CD14-positive monocyte (primary cell): Measurements from ENCODE around the gene FRMD4A. TPM values are rescaled to one million over a fixed set of nuclear protein-coding genes. Genes with fewer than 3 reads are reported as not detected.

Experiments
- DNase-seq, 3 donors: peaks; one replicate each; pipeline ENCODE4 v3.0.0-alpha.2; 2011 to 2022
- H2AFZ ChIP-seq: 2 replicates; pipeline ENCODE4 v1.6.0; 2012; ENCODE audit warnings: mild to moderate bottlenecking, low read depth, low read length, inconsistent platforms; ENCODE audit not compliant: insufficient read depth, poor library complexity, severe bottlenecking
- H3K27ac ChIP-seq, 2 donors: 1 replicate in 1 of 2; 2 replicates in 1 of 2; pipeline ENCODE4 v1.5.1; 2012 to 2013; ENCODE audit warnings: low read length in 2 of 2, control low read depth in 1 of 2, inconsistent platforms in 1 of 2, low read depth in 1 of 2, mild to moderate bottlenecking in 1 of 2
- H3K27me3 ChIP-seq, 2 donors: one replicate each; pipeline versions ENCODE4 v1.6.0 to v1.6.1; 2011 to 2013; ENCODE audit warnings: low read length in 2 of 2; ENCODE audit not compliant: control insufficient read depth in 2 of 2, insufficient read depth in 2 of 2
- H3K36me3 ChIP-seq, 2 donors: replicated peaks in 1 of 2; 1 replicate in 1 of 2; 2 replicates in 1 of 2; pipeline versions ENCODE4 v1.5.1 to v1.6.1; 2012 to 2013; ENCODE audit warnings: low read length in 2 of 2, control low read depth in 1 of 2, inconsistent platforms in 1 of 2, mild to moderate bottlenecking in 1 of 2; ENCODE audit not compliant: insufficient read depth in 2 of 2, control insufficient read depth in 1 of 2
- H3K4me1 ChIP-seq, 2 donors: 1 replicate in 1 of 2; 2 replicates in 1 of 2; pipeline versions ENCODE4 v1.5.1 to v1.6.1; 2012 to 2013; ENCODE audit warnings: low read length in 2 of 2, control low read depth in 1 of 2, inconsistent platforms in 1 of 2, mild to moderate bottlenecking in 1 of 2, moderate library complexity in 1 of 2; ENCODE audit not compliant: insufficient read depth in 2 of 2, control insufficient read depth in 1 of 2
- H3K4me2 ChIP-seq: replicated peaks from 2 replicates; pipeline ENCODE3; 2012; ENCODE audit warnings: low read length, moderate library complexity, mild to moderate bottlenecking; ENCODE audit not compliant: poor library complexity, severe bottlenecking; ENCODE audit errors: extremely low read depth
- H3K4me3 ChIP-seq, 3 experiments: fragments of 200-600 bp in 1 of 3; sonication (generic) in 1 of 3; replicated peaks in 1 of 3; 1 replicate in 2 of 3; 2 replicates in 1 of 3; pipeline ENCODE4 v1.5.1; 2011 to 2013; ENCODE audit warnings: low read length in 3 of 3, mild to moderate bottlenecking in 3 of 3, control low read depth in 2 of 3, low read depth in 2 of 3, inconsistent platforms in 1 of 3, moderate library complexity in 1 of 3
- H3K79me2 ChIP-seq: 2 replicates; pipeline ENCODE4 v1.6.0; 2012; ENCODE audit warnings: mild to moderate bottlenecking, control low read depth, inconsistent platforms, low read length, moderate library complexity; ENCODE audit not compliant: insufficient read depth
- H3K9ac ChIP-seq: 2 replicates; pipeline ENCODE4 v1.6.0; 2017; ENCODE audit warnings: low read length, mild to moderate bottlenecking; ENCODE audit not compliant: insufficient read depth, poor library complexity, severe bottlenecking
- H3K9me3 ChIP-seq, 2 donors: replicated peaks in 1 of 2; 1 replicate in 1 of 2; 2 replicates in 1 of 2; pipeline versions ENCODE4 v1.5.1 to v1.6.1; 2012 to 2013; ENCODE audit warnings: low read length in 2 of 2, control low read depth in 1 of 2; ENCODE audit not compliant: control insufficient read depth in 1 of 2, insufficient read depth in 1 of 2
- H4K20me1 ChIP-seq: 2 replicates; pipeline ENCODE4 v1.6.0; 2012; ENCODE audit warnings: mild to moderate bottlenecking, low read length, control low read depth, moderate library complexity; ENCODE audit not compliant: insufficient read depth
- H3K27ac Mint-ChIP-seq, 7 donors: one replicate each; pipeline ENCODE4 v1.8.0; 2020; ENCODE audit warnings: mild to moderate bottlenecking in 7 of 7, mixed read lengths in 7 of 7, moderate library complexity in 6 of 7, inconsistent platforms in 2 of 7
- H3K27me3 Mint-ChIP-seq, 3 donors: one replicate each; pipeline ENCODE4 v1.8.0; 2021 to 2022; ENCODE audit warnings: low read depth in 3 of 3, mild to moderate bottlenecking in 3 of 3, mixed read lengths in 3 of 3, moderate library complexity in 3 of 3, inconsistent platforms in 1 of 3
- H3K36me3 Mint-ChIP-seq, 2 donors: one replicate each; pipeline ENCODE4 v1.8.0; 2020; ENCODE audit warnings: mixed read lengths in 2 of 2, inconsistent platforms in 1 of 2, mild to moderate bottlenecking in 1 of 2
- H3K4me1 Mint-ChIP-seq: one replicate; pipeline ENCODE4 v1.8.0; 2020; ENCODE audit warnings: mild to moderate bottlenecking, mixed read lengths
- H3K4me3 Mint-ChIP-seq, 2 donors: one replicate each; pipeline ENCODE4 v1.8.0; 2020; ENCODE audit warnings: mild to moderate bottlenecking in 2 of 2, mixed read lengths in 2 of 2, moderate library complexity in 1 of 2
- H3K9me3 Mint-ChIP-seq, 7 donors: one replicate each; pipeline ENCODE4 v1.8.0; 2020 to 2022; ENCODE audit warnings: mixed read lengths in 7 of 7, mild to moderate bottlenecking in 6 of 7, moderate library complexity in 6 of 7, inconsistent platforms in 2 of 7
- WGBS: methylation state at CpG from one replicate; pipeline ENCODE4 v1.1.5; 2013; ENCODE audit warnings: missing lambda C conversion rate; ENCODE audit not compliant: insufficient coverage; 5-methylcytosine and 5-hydroxymethylcytosine counted together
- intact Hi-C, 2 donors: fragments of 100-400 bp; cut with micrococcal nuclease; formaldehyde crosslinking; loops; one replicate each; pipeline versions ENCODE4 v1.15.0 to v1.15.1; 2023
- polyA plus RNA-seq, 3 donors: library from polyadenylated mRNA; depleted of rRNA in 1 of 3; unstranded in 2 of 3; stranded (reverse) in 1 of 3; fragments of 300-500 nt in 2 of 3; fragments of >200 nt in 1 of 3; fragmentation: Illumina TruSeq in 2 of 3; gene quantifications; 1 replicate in 2 of 3; 2 replicates in 1 of 3; pipeline ENCODE4 v1.2.3, GENCODE V29; 2012 to 2021
- TF ChIP-seq, protein P1 (sequence below): fragments of 200-600 bp; IDR thresholded peaks from one replicate; pipeline ENCODE4 v1.8.0; 2022; ENCODE audit warnings: antibody characterized with exemption, mild to moderate bottlenecking

The FRMD4A gene
- polyA plus RNA-seq, 3 donors = 0.12 TPM; not detected in 2

DNA sequence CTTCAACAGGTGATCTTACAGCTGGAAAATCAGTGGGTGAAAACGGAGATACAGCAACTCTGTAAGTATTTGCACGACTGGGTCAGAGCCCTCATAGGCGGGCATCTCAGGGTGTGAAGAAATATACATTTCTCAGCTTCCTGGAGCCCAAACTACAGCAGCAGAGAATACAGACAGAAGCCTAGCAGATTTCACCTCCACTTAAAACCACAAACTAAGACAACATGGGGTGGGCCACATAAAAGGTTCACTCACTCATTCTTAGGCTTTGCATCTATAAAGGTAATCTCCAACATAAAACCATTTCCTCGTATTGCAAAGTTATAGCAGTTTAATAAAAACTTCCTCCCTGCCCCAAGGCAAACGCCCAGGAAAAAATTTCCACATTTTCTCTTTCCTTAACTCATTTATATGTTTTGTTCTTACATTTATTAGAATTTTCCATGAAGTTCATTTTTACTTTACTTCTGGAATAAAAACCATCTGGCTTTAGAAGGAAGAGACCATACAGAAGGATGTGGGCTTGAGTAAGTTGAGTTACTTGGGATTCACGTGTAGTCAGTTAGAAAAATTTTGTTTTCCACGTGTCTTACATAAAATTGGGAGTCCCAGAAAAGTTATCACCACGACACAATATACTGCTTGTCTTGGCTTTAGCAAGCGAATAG lies 327.1 kb downstream of the FRMD4A start:
- peaks cover 3% of the 10 kb centered on the region for H3K4me1 Mint-ChIP-seq
- H3K27ac Mint-ChIP-seq = no peak overlapping the region

DNA sequence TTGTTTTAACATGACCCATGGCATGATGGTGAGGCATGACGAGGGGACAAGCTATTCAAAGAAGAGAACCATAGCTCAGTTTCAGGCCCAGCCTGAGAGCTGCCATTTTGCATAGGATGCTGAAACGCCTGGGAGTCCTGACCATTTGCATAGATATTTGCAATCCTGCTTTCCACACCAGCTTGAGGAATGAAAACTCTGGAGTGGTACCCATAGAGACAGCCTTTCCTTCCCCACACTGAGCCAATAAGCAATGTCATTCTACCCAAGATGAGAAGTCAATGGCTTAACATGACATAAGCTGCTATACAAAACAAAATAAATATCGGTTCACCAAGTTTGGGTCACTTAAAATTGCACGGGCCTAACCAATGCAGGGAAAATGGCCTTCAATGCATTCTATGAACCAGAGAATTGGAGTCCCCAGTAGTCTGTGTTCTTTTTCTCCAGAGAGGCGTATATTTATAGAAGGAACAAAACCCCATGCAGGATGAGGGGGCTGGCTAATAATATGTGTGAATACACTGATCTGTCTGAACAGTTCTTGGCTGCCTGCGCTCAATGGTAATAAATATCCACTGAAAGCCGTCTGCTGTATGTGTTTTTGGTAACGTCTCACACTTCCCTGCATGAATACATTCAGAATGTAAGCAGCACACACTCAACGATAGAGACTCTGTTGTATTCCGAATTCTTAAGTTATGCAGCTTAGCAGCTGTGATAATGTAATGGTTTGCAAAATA lies 329.3 kb downstream of the FRMD4A start:
- H3K4me3 Mint-ChIP-seq = no peak overlapping the region
- H3K4me3 ChIP-seq = no peak overlapping the region
- DNase-seq = no peak
- H3K27me3 ChIP-seq = peaks cover 2 to 14% of the 10 kb centered on the region in 2 donors
- H3K36me3 ChIP-seq = no peaks in the 10 kb centered on the region
- H3K27ac ChIP-seq = no peak overlapping the region
- H3K4me1 Mint-ChIP-seq = no peaks in the 10 kb centered on the region
- H3K27me3 Mint-ChIP-seq = peaks cover 5 to 25% (median 9%) of the 10 kb centered on the region in 3 donors
- H3K36me3 Mint-ChIP-seq = no peaks in the 10 kb centered on the region
- TF ChIP-seq, protein P1, sequence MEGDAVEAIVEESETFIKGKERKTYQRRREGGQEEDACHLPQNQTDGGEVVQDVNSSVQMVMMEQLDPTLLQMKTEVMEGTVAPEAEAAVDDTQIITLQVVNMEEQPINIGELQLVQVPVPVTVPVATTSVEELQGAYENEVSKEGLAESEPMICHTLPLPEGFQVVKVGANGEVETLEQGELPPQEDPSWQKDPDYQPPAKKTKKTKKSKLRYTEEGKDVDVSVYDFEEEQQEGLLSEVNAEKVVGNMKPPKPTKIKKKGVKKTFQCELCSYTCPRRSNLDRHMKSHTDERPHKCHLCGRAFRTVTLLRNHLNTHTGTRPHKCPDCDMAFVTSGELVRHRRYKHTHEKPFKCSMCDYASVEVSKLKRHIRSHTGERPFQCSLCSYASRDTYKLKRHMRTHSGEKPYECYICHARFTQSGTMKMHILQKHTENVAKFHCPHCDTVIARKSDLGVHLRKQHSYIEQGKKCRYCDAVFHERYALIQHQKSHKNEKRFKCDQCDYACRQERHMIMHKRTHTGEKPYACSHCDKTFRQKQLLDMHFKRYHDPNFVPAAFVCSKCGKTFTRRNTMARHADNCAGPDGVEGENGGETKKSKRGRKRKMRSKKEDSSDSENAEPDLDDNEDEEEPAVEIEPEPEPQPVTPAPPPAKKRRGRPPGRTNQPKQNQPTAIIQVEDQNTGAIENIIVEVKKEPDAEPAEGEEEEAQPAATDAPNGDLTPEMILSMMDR = no peak
- H3K9ac ChIP-seq = no peak overlapping the region
- H4K20me1 ChIP-seq = no peaks in the 10 kb centered on the region
- peaks cover 0 to 10% (median 1%) of the 10 kb centered on the region in 7 donors for H3K9me3 Mint-ChIP-seq
- intact Hi-C loops = no loop called here
- H3K27ac Mint-ChIP-seq = no peak overlapping the region
- H2AFZ ChIP-seq = no peak overlapping the region
- no peaks in the 10 kb centered on the region for H3K4me1 ChIP-seq
- WGBS = 87% methylated on average over 5 of the region's 10 CpGs
- no peaks in the 10 kb centered on the region for H3K79me2 ChIP-seq
- no peak overlapping the region for H3K4me2 ChIP-seq
- H3K9me3 ChIP-seq = peaks cover 0 to 3% of the 10 kb centered on the region in 2 donors

More for the DNA sequence above, 327.1 kb downstream of the FRMD4A start:
- no peaks in the 10 kb centered on the region for H3K36me3 ChIP-seq
- H3K9ac ChIP-seq = no peak overlapping the region
- Mint-ChIP-seq H3K9me3 (peaks cover 0 to 10% (median 0%) of the 10 kb centered on the region in 7 donors), H3K27me3 (peaks cover 18 to 33% (median 23%) of the 10 kb centered on the region in 3 donors), H3K36me3 (no peaks in the 10 kb centered on the region), H3K4me3 (no peak overlapping the region)
- 79% methylated on average over 3 of the region's 9 CpGs for WGBS
- no peak for DNase-seq
- no peak overlapping the region for H3K27ac ChIP-seq
- H3K9me3 ChIP-seq = peaks cover 3 to 5% of the 10 kb centered on the region in 2 donors
- H3K27me3 ChIP-seq = peaks cover 9 to 30% of the 10 kb centered on the region in 2 donors
- no peaks in the 10 kb centered on the region for H4K20me1 ChIP-seq
- H3K4me2 ChIP-seq = no peak overlapping the region
- TF ChIP-seq, protein P1 = no peak
- intact Hi-C loops = no loop called here
- no peaks in the 10 kb centered on the region for H3K4me1 ChIP-seq
- H3K4me3 ChIP-seq = no peak overlapping the region
- no peaks in the 10 kb centered on the region for H3K79me2 ChIP-seq
- no peak overlapping the region for H2AFZ ChIP-seq
